B cell (primary cell): ENCODE data around the gene CIBAR2. TPM values are rescaled to one million over a fixed set of nuclear protein-coding genes. Genes with fewer than 3 reads are reported as not detected.

Experiments
- ATAC-seq: fragments of 200-7000 bp; cut with Tn5 transposase; one replicate; pipeline ENCODE4 v1.10.0; 2021; ENCODE audit warnings: low read depth, mild to moderate bottlenecking, moderate number of reproducible peaks, moderate library complexity
- CTCF ChIA-PET: fragments of 350-600 bp; sonication (Branson Sonifier 250); formaldehyde crosslinking; loops from one replicate; lab custom pipeline; 2021; ENCODE audit warnings: antibody characterized with exemption, inconsistent platforms; lab: Charles Lee
- POLR2A ChIA-PET: fragments of 350-600 bp; sonication (Branson Sonifier 250); formaldehyde crosslinking; loops from one replicate; lab custom pipeline; 2021; ENCODE audit warnings: antibody characterized with exemption; lab: Charles Lee
- DNase-seq: peaks from one replicate; pipeline ENCODE4 v3.0.0; 2013
- H2AFZ ChIP-seq: 2 replicates; pipeline ENCODE4 v1.6.1; 2012; ENCODE audit warnings: mild to moderate bottlenecking, low read depth, low read length; ENCODE audit not compliant: insufficient read depth, poor library complexity, severe bottlenecking
- H3K27ac ChIP-seq, 2 donors: 1 replicate in 1 of 2; 2 replicates in 1 of 2; pipeline ENCODE4 v1.5.1; 2012 to 2013; ENCODE audit warnings: low read length in 2 of 2, mild to moderate bottlenecking in 2 of 2, moderate library complexity in 1 of 2
- H3K27me3 ChIP-seq, 4 experiments: fragments of 200-600 bp in 1 of 4; sonication (generic) in 1 of 4; replicated peaks in 1 of 4; 1 replicate in 2 of 4; 2 replicates in 2 of 4; pipeline versions ENCODE4 v1.6.1 to v1.7.0; 2013 to 2016; ENCODE audit warnings: low read length in 3 of 4, mild to moderate bottlenecking in 2 of 4, mixed read lengths in 1 of 4, moderate library complexity in 1 of 4; ENCODE audit not compliant: insufficient read depth in 4 of 4, control insufficient read depth in 3 of 4; ENCODE audit errors: control extremely low read depth in 1 of 4
- H3K36me3 ChIP-seq, 2 experiments: replicated peaks in 1 of 2; 1 replicate in 1 of 2; 2 replicates in 1 of 2; pipeline versions ENCODE4 v1.6.1 to v1.7.1; 2013; ENCODE audit warnings: low read length in 1 of 2; ENCODE audit not compliant: insufficient read depth in 2 of 2, control insufficient read depth in 1 of 2; ENCODE audit errors: control extremely low read depth in 1 of 2, extremely low read depth in 1 of 2
- H3K4me1 ChIP-seq, 2 donors: fragments of 200-600 bp in 1 of 2; sonication (generic) in 1 of 2; 1 replicate in 1 of 2; 2 replicates in 1 of 2; pipeline versions ENCODE4 v1.5.1 to v1.6.1; 2013 to 2017; ENCODE audit warnings: low read length in 2 of 2; ENCODE audit not compliant: control insufficient read depth in 2 of 2, insufficient read depth in 2 of 2
- H3K4me2 ChIP-seq: replicated peaks from 2 replicates; pipeline ENCODE3; 2012; ENCODE audit warnings: mild to moderate bottlenecking, low read depth, low read length; ENCODE audit not compliant: poor library complexity, severe bottlenecking
- H3K4me3 ChIP-seq, 5 experiments: fragments of 200-600 bp in 1 of 5; sonication (generic) in 1 of 5; 1 replicate in 3 of 5; 2 replicates in 2 of 5; pipeline versions ENCODE4 v1.5.1 to v1.7.0; 2011 to 2016; ENCODE audit warnings: low read length in 4 of 5, mild to moderate bottlenecking in 4 of 5, low read depth in 2 of 5, control low read depth in 1 of 5, moderate library complexity in 1 of 5; ENCODE audit not compliant: insufficient read depth in 1 of 5; ENCODE audit errors: control extremely low read depth in 1 of 5, extremely low read depth in 1 of 5
- H3K79me2 ChIP-seq: fragments of 200-600 bp; sonication (generic); one replicate; pipeline ENCODE4 v1.6.0; 2016; ENCODE audit warnings: low read length; ENCODE audit not compliant: control insufficient read depth, insufficient read depth
- H3K9ac ChIP-seq: fragments of 200-600 bp; sonication (generic); 2 replicates; pipeline ENCODE4 v1.6.1; 2017; ENCODE audit warnings: mild to moderate bottlenecking, low read length, moderate library complexity
- H3K9me3 ChIP-seq, 3 donors: one replicate each; pipeline versions ENCODE4 v1.6.1 to v1.7.1; 2013; ENCODE audit warnings: low read length in 2 of 3; ENCODE audit not compliant: control insufficient read depth in 2 of 3, insufficient read depth in 1 of 3; ENCODE audit errors: control extremely low read depth in 1 of 3
- H4K20me1 ChIP-seq: 2 replicates; pipeline ENCODE4 v1.6.0; 2012; ENCODE audit warnings: mild to moderate bottlenecking, low read length; ENCODE audit not compliant: insufficient read depth, control insufficient read depth, poor library complexity, severe bottlenecking
- H3K27ac Mint-ChIP-seq: one replicate; pipeline ENCODE4 v1.8.0; 2021; ENCODE audit warnings: mixed read lengths
- H3K27me3 Mint-ChIP-seq: one replicate; pipeline ENCODE4 v1.8.0; 2021; ENCODE audit warnings: mixed read lengths
- H3K4me1 Mint-ChIP-seq: one replicate; pipeline ENCODE4 v1.8.0; 2021; ENCODE audit warnings: mixed read lengths
- H3K4me3 Mint-ChIP-seq: one replicate; pipeline ENCODE4 v1.8.0; 2021; ENCODE audit warnings: mixed read lengths
- H3K9me3 Mint-ChIP-seq: one replicate; pipeline ENCODE4 v1.8.0; 2022; ENCODE audit warnings: mixed read lengths; ENCODE audit not compliant: insufficient read depth
- EZH2 ChIP-seq: IDR thresholded peaks from 2 replicates; pipeline ENCODE4 v1.6.1; 2012; ENCODE audit warnings: borderline replicate concordance, low read depth, mild to moderate bottlenecking, moderate library complexity, low read length; ENCODE audit not compliant: insufficient read depth, poor library complexity, severe bottlenecking
- WGBS: methylation state at CpG from one replicate; pipeline ENCODE4 v1.1.5; 2013; ENCODE audit warnings: missing lambda C conversion rate; ENCODE audit not compliant: insufficient coverage; 5-methylcytosine and 5-hydroxymethylcytosine counted together
- intact Hi-C: fragments of 100-400 bp; cut with micrococcal nuclease; formaldehyde crosslinking; loops from one replicate; pipeline ENCODE4 v1.10.0; 2022
- polyA plus RNA-seq: library from polyadenylated mRNA; depleted of rRNA; stranded (reverse); fragments of >200 nt; gene quantifications from 2 replicates; pipeline ENCODE4 v1.2.3, GENCODE V29; 2012
- total RNA-seq, 2 donors: library from RNA; stranded (reverse); fragments of 120-200 nt in 1 of 2; gene quantifications; 1 replicate in 1 of 2; 2 replicates in 1 of 2; pipeline versions ENCODE4 v1.2.3 to v1.2.4, GENCODE V29; 2013 to 2022
- TF ChIP-seq, protein P1 (sequence below): fragments of 200-600 bp; IDR thresholded peaks from one replicate; pipeline ENCODE4 v1.8.0; 2022; ENCODE audit warnings: antibody characterized with exemption, mild to moderate bottlenecking

Gene CIBAR2
- total and polyA plus RNA-seq, 2 donors (not counting 1 experiment from before 2014, with no cell fraction given): not detected

DNA sequence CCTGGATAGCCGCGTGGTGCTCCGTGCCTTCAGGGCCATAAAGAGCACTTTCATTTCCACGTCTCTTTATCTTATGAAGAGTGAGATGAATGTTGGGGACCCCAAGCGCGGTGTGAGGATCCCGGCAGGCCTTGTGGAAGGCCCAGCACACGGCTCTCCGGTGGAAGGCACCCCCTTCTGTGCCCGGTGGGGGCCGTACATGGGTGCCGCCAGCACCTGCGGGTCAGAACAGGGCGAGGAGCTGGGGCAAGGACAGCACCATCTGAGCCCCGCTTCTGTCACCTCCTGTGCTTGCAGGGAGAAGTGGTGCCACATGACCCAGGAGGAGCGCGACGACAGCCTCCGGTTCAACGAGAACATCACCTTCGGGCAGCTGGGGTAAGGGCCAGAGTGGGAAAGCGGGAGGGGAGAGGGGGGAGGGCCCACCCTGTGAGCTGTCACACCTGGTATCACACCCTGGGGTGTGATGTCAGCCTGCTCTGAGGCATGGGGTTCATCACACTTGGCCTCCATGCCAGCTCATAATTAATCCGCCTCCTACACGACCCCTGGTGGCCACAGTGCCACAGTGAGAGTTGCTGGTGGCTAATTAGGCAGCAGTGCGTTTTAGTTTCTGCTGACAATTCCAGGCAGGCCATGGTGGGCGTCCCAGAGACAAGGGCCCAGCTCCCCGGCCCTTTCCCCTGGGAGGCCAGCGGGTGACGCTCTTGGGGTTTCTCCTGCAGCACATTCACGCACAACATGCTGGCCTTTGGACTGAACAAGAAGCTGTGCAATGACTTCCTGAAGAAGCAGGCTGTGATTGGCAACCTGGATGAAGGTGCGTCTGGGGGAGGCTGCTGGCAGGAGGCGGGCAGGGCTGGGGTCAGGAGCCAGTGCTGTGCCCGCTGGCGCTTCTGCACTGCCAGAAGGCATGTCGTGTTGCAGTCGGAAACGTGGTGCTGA lies 25.7 kb downstream of the CIBAR2 start:
- no peaks in the 10 kb centered on the region for H3K79me2 ChIP-seq
- CTCF ChIA-PET: interaction anchor here (0.7 to 3.0 kb wide), 22 partner anchors 8 to 331 kb away, joined by 3 to 31 read pairs (median 5); partner anchors contain the start of gene ZDHHC7
- 73% methylated on average over 37 of the region's 37 CpGs for WGBS
- H3K9ac ChIP-seq: no peak overlapping the region
- Mint-ChIP-seq H3K27me3 (peaks cover 13% of the 10 kb centered on the region), H3K4me3 (no peak overlapping the region), H3K27ac (no peak overlapping the region), H3K4me1 (peaks cover 26% of the 10 kb centered on the region), H3K9me3 (no peaks in the 10 kb centered on the region)
- no peak overlapping the region for H3K4me3 ChIP-seq
- no peak overlapping the region for H3K4me2 ChIP-seq
- H3K36me3 ChIP-seq: no peaks in the 10 kb centered on the region
- POLR2A ChIA-PET: no interaction called here
- intact Hi-C loops: loop anchor here (1.0 kb wide), 3 partner anchors 30 to 75 kb away; partner anchors contain the start of genes KIAA0513 and ZDHHC7
- TF ChIP-seq EZH2: no peak
- TF ChIP-seq, protein P1, sequence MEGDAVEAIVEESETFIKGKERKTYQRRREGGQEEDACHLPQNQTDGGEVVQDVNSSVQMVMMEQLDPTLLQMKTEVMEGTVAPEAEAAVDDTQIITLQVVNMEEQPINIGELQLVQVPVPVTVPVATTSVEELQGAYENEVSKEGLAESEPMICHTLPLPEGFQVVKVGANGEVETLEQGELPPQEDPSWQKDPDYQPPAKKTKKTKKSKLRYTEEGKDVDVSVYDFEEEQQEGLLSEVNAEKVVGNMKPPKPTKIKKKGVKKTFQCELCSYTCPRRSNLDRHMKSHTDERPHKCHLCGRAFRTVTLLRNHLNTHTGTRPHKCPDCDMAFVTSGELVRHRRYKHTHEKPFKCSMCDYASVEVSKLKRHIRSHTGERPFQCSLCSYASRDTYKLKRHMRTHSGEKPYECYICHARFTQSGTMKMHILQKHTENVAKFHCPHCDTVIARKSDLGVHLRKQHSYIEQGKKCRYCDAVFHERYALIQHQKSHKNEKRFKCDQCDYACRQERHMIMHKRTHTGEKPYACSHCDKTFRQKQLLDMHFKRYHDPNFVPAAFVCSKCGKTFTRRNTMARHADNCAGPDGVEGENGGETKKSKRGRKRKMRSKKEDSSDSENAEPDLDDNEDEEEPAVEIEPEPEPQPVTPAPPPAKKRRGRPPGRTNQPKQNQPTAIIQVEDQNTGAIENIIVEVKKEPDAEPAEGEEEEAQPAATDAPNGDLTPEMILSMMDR: peak; percentile 78
- no peak overlapping the region for H2AFZ ChIP-seq
- DNase-seq (peak; percentile 75), ATAC-seq (peak; percentile 82)
- H3K27ac ChIP-seq: no peak overlapping the region
- H3K9me3 ChIP-seq: peaks cover 0 to 5% (median 0%) of the 10 kb centered on the region in 3 donors
- H4K20me1 ChIP-seq: no peaks in the 10 kb centered on the region
- H3K4me1 ChIP-seq: peaks cover 24 to 28% of the 10 kb centered on the region in 2 donors
- H3K27me3 ChIP-seq: peaks cover 0 to 13% (median 4%) of the 10 kb centered on the region in 4 experiments

GRCh38 chr16:85085721-85086120 lies 26.6 kb downstream of the CIBAR2 start:
- ChIA-PET POLR2A (no interaction called here), CTCF (interaction anchor here (1.1 to 3.0 kb wide), 7 partner anchors 12 to 161 kb away, joined by 3 to 31 read pairs (median 11); partner anchors contain the start of gene ZDHHC7)
- no peak overlapping the region for H3K27ac Mint-ChIP-seq
- H3K27me3 ChIP-seq: peaks cover 0 to 13% (median 4%) of the 10 kb centered on the region in 4 experiments
- WGBS: 96% methylated on average over 15 of the region's 17 CpGs
- H3K27ac ChIP-seq: no peak overlapping the region
- H3K9me3 Mint-ChIP-seq: no peaks in the 10 kb centered on the region
- TF ChIP-seq, protein P1: no peak
- no peak for TF ChIP-seq EZH2
- intact Hi-C loops: loop anchor here (1.0 kb wide), 3 partner anchors 29 to 74 kb away; partner anchors contain the start of genes KIAA0513 and ZDHHC7
- peaks cover 28% of the 10 kb centered on the region for H3K4me1 Mint-ChIP-seq
- no peak overlapping the region for H3K4me3 Mint-ChIP-seq
- H3K36me3 ChIP-seq: no peaks in the 10 kb centered on the region
- no peaks in the 10 kb centered on the region for H3K79me2 ChIP-seq
- peaks cover 16% of the 10 kb centered on the region for H3K27me3 Mint-ChIP-seq
- H3K4me2 ChIP-seq: no peak overlapping the region
- H3K9ac ChIP-seq: no peak overlapping the region
- no peak overlapping the region for H2AFZ ChIP-seq
- no peaks in the 10 kb centered on the region for H4K20me1 ChIP-seq
- H3K9me3 ChIP-seq: peaks cover 0 to 5% (median 0%) of the 10 kb centered on the region in 3 donors
- H3K4me3 ChIP-seq: no peak overlapping the region
- ATAC-seq (no peak), DNase-seq (no peak)
- H3K4me1 ChIP-seq: peaks cover 24 to 28% of the 10 kb centered on the region in 2 donors
